Globus pallidus (tissue), 1 donor: ENCODE measurements around the gene ABLIM2.
"Not testable (repeated sequence)": the region's sequence is repeated elsewhere in the genome, so short reads cannot be mapped to it uniquely, and the experiment has no call there.

Experiments
- DNase-seq: peaks from one replicate; pipeline ENCODE4 v3.0.0-alpha.2; 2015; ENCODE audit warnings: low spot score

ABLIM2 gene

GRCh38 chr4:7933651-7934510 is 224.7 kb downstream of the ABLIM2 start:
- no peak for DNase-seq

GRCh38 chr4:7932287-7932686 is 226.3 kb downstream of the ABLIM2 start:
- DNase-seq = no peak

- no peak for DNase-seq
Measured at GRCh38 chr4:7929118-7929951, 229.3 kb downstream of the ABLIM2 start.

GRCh38 chr4:7928711-7929110 is 229.9 kb downstream of the ABLIM2 start:
- no peak for DNase-seq

- DNase-seq = no peak
Measured at GRCh38 chr4:7926822-7927221, 231.8 kb downstream of the ABLIM2 start.

GRCh38 chr4:7924570-7924969 is 234.0 kb downstream of the ABLIM2 start:
- DNase-seq = no peak

GRCh38 chr4:7924163-7924562 is 234.4 kb downstream of the ABLIM2 start:
- DNase-seq = no peak

- DNase-seq = no peak
Measured at GRCh38 chr4:7922466-7922865, 236.1 kb downstream of the ABLIM2 start.

- DNase-seq = no peak
Measured at GRCh38 chr4:7918981-7919380, 239.6 kb downstream of the ABLIM2 start.

GRCh38 chr4:7918187-7918586 is 240.4 kb downstream of the ABLIM2 start:
- DNase-seq = not testable (repeated sequence)

- DNase-seq = no peak
Measured at GRCh38 chr4:7917669-7918068, 240.9 kb downstream of the ABLIM2 start.

- no peak for DNase-seq
Measured at GRCh38 chr4:7915875-7916242, 242.8 kb downstream of the ABLIM2 start.
